GM10248 (cell line): ENCODE measurements around the gene CELF4.

Experiments
- CTCF ChIA-PET: fragments of 300-600 bp; sonication (Branson Sonifier 250); formaldehyde crosslinking; extraction: SDS; loops from one replicate; lab custom pipeline; 2021; ENCODE audit warnings: antibody characterized with exemption; lab: Yijun Ruan, JAX
- POLR2A ChIA-PET: fragments of 350-650 bp; sonication (Branson Sonifier 250); formaldehyde crosslinking; extraction: SDS; loops from one replicate; lab custom pipeline; 2020; ENCODE audit warnings: antibody characterized with exemption; lab: Yijun Ruan, JAX
- DNase-seq: peaks from one replicate; pipeline ENCODE4 v3.0.0; 2012; ENCODE audit errors: extremely low spot score
- CTCF ChIP-seq: IDR thresholded peaks from 2 replicates; pipeline ENCODE4 v1.5.1; 2012; ENCODE audit warnings: mild to moderate bottlenecking, low read depth; ENCODE audit errors: extremely low read depth, missing control alignments, control extremely low read depth

The CELF4 gene

GRCh38 chr18:37272226-37272625 is 293.4 kb downstream of the CELF4 start:
- no peak for DNase-seq
- TF ChIP-seq CTCF, result no peak
- CTCF ChIA-PET, result no interaction called here
- POLR2A ChIA-PET, result no interaction called here

GRCh38 chr18:37270666-37271052 is 294.9 kb downstream of the CELF4 start:
- ChIA-PET CTCF (interaction anchor here (1.1 kb wide), 1 partner anchor 13 kb away, joined by 3 read pairs; no protein-coding TSS in a partner anchor), POLR2A (no interaction called here)
- no peak for DNase-seq
- TF ChIP-seq CTCF, result no peak

- TF ChIP-seq CTCF, result no peak
- POLR2A ChIA-PET, result no interaction called here
- no peak for DNase-seq
- CTCF ChIA-PET, result interaction anchor here (1.1 kb wide), 1 partner anchor 13 kb away, joined by 3 read pairs; no protein-coding TSS in a partner anchor
These were observed 295.4 kb downstream of the CELF4 start for GRCh38 chr18:37270038-37270665.

DNA sequence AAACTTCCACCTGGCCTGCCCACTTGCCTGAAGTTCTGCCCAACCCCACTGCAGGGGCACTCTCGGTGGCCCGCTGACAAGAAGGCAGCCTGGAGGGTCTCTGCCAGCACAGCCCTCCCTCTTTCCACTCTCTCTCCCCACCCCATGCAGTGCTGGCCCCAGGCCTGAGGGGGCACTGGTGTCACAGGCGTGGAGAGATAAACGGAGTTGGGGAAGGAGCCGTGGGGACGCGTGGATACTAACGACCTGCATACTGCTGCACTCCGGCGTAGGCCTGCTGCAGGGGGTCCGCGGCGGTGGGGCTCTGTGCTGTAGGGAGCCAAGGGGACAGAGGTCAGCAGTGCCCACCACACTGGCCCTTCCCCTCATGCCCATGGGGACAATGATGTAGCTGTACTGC is 299.3 kb downstream of the CELF4 start:
- DNase-seq, result no peak
- CTCF ChIA-PET, result no interaction called here
- POLR2A ChIA-PET, result no interaction called here
- no peak for TF ChIP-seq CTCF

DNA sequence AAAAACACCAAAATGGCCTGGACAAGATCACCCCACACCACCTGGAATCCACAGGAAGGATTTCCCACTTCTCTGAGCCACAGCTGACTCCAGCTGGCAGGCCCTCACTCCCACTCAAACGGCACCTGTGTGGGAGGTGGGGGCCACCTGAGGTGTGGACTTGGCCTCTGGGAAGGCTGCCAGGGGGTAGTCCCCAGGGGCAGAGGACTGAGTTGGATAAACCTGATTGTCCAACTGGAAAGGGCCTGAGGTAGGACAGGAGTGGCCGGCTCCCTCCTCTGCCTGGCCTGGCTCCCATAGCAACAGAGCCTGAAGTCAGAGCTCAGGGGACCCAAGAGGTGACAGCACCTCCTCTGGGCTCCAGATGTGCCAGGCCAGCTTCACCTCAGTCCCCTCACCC is 300.2 kb downstream of the CELF4 start:
- ChIA-PET CTCF (no interaction called here), POLR2A (no interaction called here)
- TF ChIP-seq CTCF, result no peak
- no peak for DNase-seq

- DNase-seq, result no peak
- ChIA-PET CTCF (no interaction called here), POLR2A (no interaction called here)
- TF ChIP-seq CTCF, result no peak
These were observed 300.6 kb downstream of the CELF4 start for GRCh38 chr18:37264956-37265355.
